Measurements from ENCODE around the gene MCHR1. TPM values are rescaled to one million over a fixed set of nuclear protein-coding genes. Genes with fewer than 3 reads are reported as not detected.

Gene MCHR1
- polyA plus RNA-seq, 3 donors, result 0.05 to 0.09 TPM; not detected in 1

- H4K20me1 ChIP-seq (ENCODE audit: insufficient read depth, low read length), result no peaks in the 10 kb centered on the region
- Mint-ChIP-seq H3K36me3 (no peaks in the 10 kb centered on the region), H3K4me3 (no peak overlapping the region), H3K27me3 (ENCODE audit: low read depth in 3 of 3) (peaks cover 2% of the 10 kb centered on the region in 3 donors), H3K4me1 (peaks cover 11% of the 10 kb centered on the region), H3K27ac (no peak overlapping the region), H3K9me3 (peaks cover 0 to 12% (median 4%) of the 10 kb centered on the region in 7 donors)
- TF ChIP-seq CTCF (IDR thresholded peaks at IDR 0.05), result no peak
- H3K4me1 ChIP-seq (ENCODE audit: control insufficient read depth in 1 of 2, insufficient read depth in 2 of 2, low read length in 2 of 2), result no peaks in the 10 kb centered on the region
- WGBS (ENCODE audit: insufficient coverage), result 98% methylated on average over 5 of the region's 5 CpGs
- H3K27me3 ChIP-seq (ENCODE audit: control insufficient read depth in 2 of 2, insufficient read depth in 2 of 2, low read length in 2 of 2), result no peaks in the 10 kb centered on the region
- H2AFZ ChIP-seq (ENCODE audit: insufficient read depth, low read depth, low read length, poor library complexity, severe bottlenecking), result no peak overlapping the region
- H3K9ac ChIP-seq (ENCODE audit: insufficient read depth, low read length, poor library complexity, severe bottlenecking), result no peak overlapping the region
- intact Hi-C loops (cut with micrococcal nuclease), result no loop called here
- no peak overlapping the region for H3K4me2 ChIP-seq (replicated peaks; ENCODE audit: extremely low read depth, low read length, poor library complexity, severe bottlenecking)
- no peak for DNase-seq
- no peaks in the 10 kb centered on the region for H3K36me3 ChIP-seq (replicated peaks in 1 of 2; ENCODE audit: control insufficient read depth in 1 of 2, insufficient read depth in 2 of 2, low read length in 2 of 2)
- no peak overlapping the region for H3K27ac ChIP-seq (ENCODE audit: low read depth in 1 of 2, low read length in 2 of 2)
- H3K4me3 ChIP-seq (replicated peaks in 1 of 3; ENCODE audit: low read depth in 2 of 3, low read length in 3 of 3), result no peak overlapping the region
- no peaks in the 10 kb centered on the region for H3K79me2 ChIP-seq (ENCODE audit: insufficient read depth, low read length)
- peaks cover 0 to 3% of the 10 kb centered on the region in 2 donors for H3K9me3 ChIP-seq (replicated peaks in 1 of 2; ENCODE audit: control insufficient read depth in 1 of 2, insufficient read depth in 1 of 2, low read length in 2 of 2)
Measured at GRCh38 chr22:40708177-40708576, 28.9 kb downstream of the MCHR1 start.

GRCh38 chr22:40709752-40710413 is 30.6 kb downstream of the MCHR1 start:
- Mint-ChIP-seq H3K36me3 (no peaks in the 10 kb centered on the region), H3K4me3 (no peak overlapping the region), H3K9me3 (peaks cover 0 to 12% (median 4%) of the 10 kb centered on the region in 7 donors), H3K27me3 (ENCODE audit: low read depth in 3 of 3) (peaks cover 3 to 8% (median 4%) of the 10 kb centered on the region in 3 donors), H3K4me1 (peaks cover 16% of the 10 kb centered on the region), H3K27ac (no peak overlapping the region)
- Histone ChIP-seq H3K9me3 (replicated peaks in 1 of 2; ENCODE audit: control insufficient read depth in 1 of 2, insufficient read depth in 1 of 2, low read length in 2 of 2) (peaks cover 0 to 3% of the 10 kb centered on the region in 2 donors), H3K27ac (ENCODE audit: low read depth in 1 of 2, low read length in 2 of 2) (no peak overlapping the region), H3K36me3 (replicated peaks in 1 of 2; ENCODE audit: control insufficient read depth in 1 of 2, insufficient read depth in 2 of 2, low read length in 2 of 2) (no peaks in the 10 kb centered on the region), H3K27me3 (ENCODE audit: control insufficient read depth in 2 of 2, insufficient read depth in 2 of 2, low read length in 2 of 2) (peaks cover 0 to 2% of the 10 kb centered on the region in 2 donors), H3K9ac (ENCODE audit: insufficient read depth, low read length, poor library complexity, severe bottlenecking) (no peak overlapping the region), H3K79me2 (ENCODE audit: insufficient read depth, low read length) (no peaks in the 10 kb centered on the region), H4K20me1 (ENCODE audit: insufficient read depth, low read length) (no peaks in the 10 kb centered on the region), H3K4me3 (replicated peaks in 1 of 3; ENCODE audit: low read depth in 2 of 3, low read length in 3 of 3) (no peak overlapping the region), H3K4me1 (ENCODE audit: control insufficient read depth in 1 of 2, insufficient read depth in 2 of 2, low read length in 2 of 2) (peaks cover 0 to 2% of the 10 kb centered on the region in 2 donors), H3K4me2 (replicated peaks; ENCODE audit: extremely low read depth, low read length, poor library complexity, severe bottlenecking) (no peak overlapping the region), H2AFZ (ENCODE audit: insufficient read depth, low read depth, low read length, poor library complexity, severe bottlenecking) (no peak overlapping the region)
- intact Hi-C loops (cut with micrococcal nuclease), result no loop called here
- WGBS (ENCODE audit: insufficient coverage), result 100% methylated on average over 1 of the region's 6 CpGs
- TF ChIP-seq CTCF (IDR thresholded peaks at IDR 0.05), result no peak
- no peak for DNase-seq

Data from CD14-positive monocyte (primary cell).